HG02678 (cell line): ENCODE measurements around the gene RPL10A.
"Not testable (repeated sequence)": the region's sequence is repeated elsewhere in the genome, so short reads cannot be mapped to it uniquely, and the experiment has no call there.

ENCODE experiments used
- ATAC-seq: cut with Tn5 transposase; IDR thresholded peaks from one replicate; pipeline ENCODE4 v1.9.1; 2021; ENCODE audit warnings: mild to moderate bottlenecking, moderate library complexity; ENCODE audit not compliant: unreplicated experiment

The RPL10A gene

GRCh38 chr6:35506536-35506935 lies 38.3 kb downstream of the RPL10A start:
- ATAC-seq = no peak

GRCh38 chr6:35507221-35507620 lies 39.0 kb downstream of the RPL10A start:
- no peak for ATAC-seq

- ATAC-seq = no peak
Measured at GRCh38 chr6:35508027-35508426, 39.8 kb downstream of the RPL10A start.

- no peak for ATAC-seq
Measured at GRCh38 chr6:35508542-35508941, 40.3 kb downstream of the RPL10A start.

GRCh38 chr6:35510916-35511561 lies 42.8 kb downstream of the RPL10A start:
- ATAC-seq = no peak

- ATAC-seq = no peak
Measured at GRCh38 chr6:35511562-35511941, 43.4 kb downstream of the RPL10A start.

GRCh38 chr6:35512006-35512405 lies 43.8 kb downstream of the RPL10A start:
- no peak for ATAC-seq

GRCh38 chr6:35512740-35513139 lies 44.5 kb downstream of the RPL10A start, which contains the start of gene TULP1:
Gene TULP1 (minus strand): TSS chr6:35512896. CDS start chr6:35512858, 38 bp downstream.
- no peak for ATAC-seq

- no peak for ATAC-seq
Measured at GRCh38 chr6:35514587-35514986, 46.4 kb downstream of the RPL10A start.

GRCh38 chr6:35515939-35516338 lies 47.7 kb downstream of the RPL10A start:
- not testable (repeated sequence) for ATAC-seq

GRCh38 chr6:35516712-35517111 lies 48.5 kb downstream of the RPL10A start:
- no peak for ATAC-seq

GRCh38 chr6:35517978-35518377 lies 49.8 kb downstream of the RPL10A start:
- ATAC-seq = not testable (repeated sequence)

- no peak for ATAC-seq
Measured at GRCh38 chr6:35518566-35519312, 50.5 kb downstream of the RPL10A start.

- ATAC-seq = no peak
Measured at GRCh38 chr6:35519313-35520015, 51.3 kb downstream of the RPL10A start.
